IMR-90 (cell line): ENCODE measurements around the gene ZNF716. TPM values are rescaled to one million over a fixed set of nuclear protein-coding genes. Genes with fewer than 3 reads are reported as not detected.

Experiments
- ATAC-seq: fragments of 200-7000 bp; cut with Tn5 transposase; 2 replicates; pipeline ENCODE4 v1.9.1; 2020; ENCODE audit warnings: low read depth, mild to moderate bottlenecking, moderate library complexity
- BruUV-seq: library from RNA; stranded (reverse); fragments of 400-500 nt; replicated peaks from 2 replicates; lab custom pipeline; 2021; lab: Mats Ljungman, UMichigan
- CTCF ChIA-PET: fragments of 300-600 bp; formaldehyde crosslinking; extraction: SDS; loops from one replicate; lab custom pipeline; 2021; ENCODE audit warnings: antibody characterized with exemption; lab: Yijun Ruan, JAX
- POLR2A ChIA-PET: fragments of 300-600 bp; sonication (Branson Sonifier 250); formaldehyde crosslinking; loops from one replicate; lab custom pipeline; 2022; ENCODE audit warnings: antibody characterized with exemption; ENCODE audit not compliant: unreplicated experiment; lab: Charles Lee
- DNase-seq: peaks from one replicate; pipeline ENCODE4 v3.0.0; 2013
- H2AFZ ChIP-seq: replicated peaks from 2 replicates; pipeline ENCODE3; 2013; ENCODE audit warnings: low read length, mild to moderate bottlenecking; ENCODE audit not compliant: poor library complexity
- H2AK5ac ChIP-seq: 2 replicates; pipeline ENCODE4 v1.6.1; 2013; ENCODE audit warnings: low read depth, low read length, inconsistent platforms
- H2AK9ac ChIP-seq: replicated peaks from 2 replicates; pipeline ENCODE3; 2013; ENCODE audit warnings: mild to moderate bottlenecking, low read depth, low read length, moderate library complexity; ENCODE audit not compliant: poor library complexity
- H2BK120ac ChIP-seq: 2 replicates; pipeline ENCODE4 v1.6.1; 2013; ENCODE audit warnings: low read depth, low read length, inconsistent platforms
- H2BK15ac ChIP-seq: 3 replicates; pipeline ENCODE4 v1.6.1; 2013; ENCODE audit warnings: low read depth, low read length, inconsistent platforms
- H2BK20ac ChIP-seq: 2 replicates; pipeline ENCODE4 v1.6.1; 2013; ENCODE audit warnings: low read depth, mild to moderate bottlenecking, inconsistent platforms, low read length, moderate library complexity
- H2BK5ac ChIP-seq: 2 replicates; pipeline ENCODE4 v1.6.1; 2013; ENCODE audit warnings: mild to moderate bottlenecking, low read depth, low read length, inconsistent platforms; ENCODE audit not compliant: poor library complexity, severe bottlenecking
- H3K14ac ChIP-seq: replicated peaks from 2 replicates; pipeline ENCODE4 v1.6.1; 2013; ENCODE audit warnings: low read depth, low read length, inconsistent platforms
- H3K18ac ChIP-seq: 2 replicates; pipeline ENCODE4 v1.6.1; 2013; ENCODE audit warnings: low read depth, low read length, control low read depth
- H3K23ac ChIP-seq: 2 replicates; pipeline ENCODE4 v1.6.1; 2013; ENCODE audit warnings: low read depth, low read length, inconsistent platforms
- H3K27ac ChIP-seq: 2 replicates; pipeline ENCODE4 v1.5.1; 2013; ENCODE audit warnings: mild to moderate bottlenecking, control low read depth, low read length; ENCODE audit not compliant: insufficient read depth
- H3K27me3 ChIP-seq: 2 replicates; pipeline ENCODE4 v1.6.1; 2013; ENCODE audit warnings: low read length; ENCODE audit not compliant: control insufficient read depth, insufficient read depth
- H3K36me3 ChIP-seq: 2 replicates; pipeline ENCODE4 v1.6.1; 2013; ENCODE audit warnings: low read length, mixed read lengths; ENCODE audit not compliant: control insufficient read depth, insufficient read depth
- H3K4ac ChIP-seq: 2 replicates; pipeline ENCODE4 v1.6.1; 2013; ENCODE audit warnings: low read depth, low read length, inconsistent platforms
- H3K4me1 ChIP-seq: 2 replicates; pipeline ENCODE4 v1.6.1; 2013; ENCODE audit warnings: low read length, mixed read lengths; ENCODE audit not compliant: control insufficient read depth, insufficient read depth
- H3K4me2 ChIP-seq: 2 replicates; pipeline ENCODE4 v1.6.1; 2013; ENCODE audit warnings: low read depth, mild to moderate bottlenecking, control low read depth, low read length, moderate library complexity
- H3K4me3 ChIP-seq: 2 replicates; pipeline ENCODE4 v1.5.1; 2013; ENCODE audit warnings: low read depth, mild to moderate bottlenecking, control low read depth, low read length, moderate library complexity; ENCODE audit not compliant: insufficient read depth
- H3K56ac ChIP-seq: 2 replicates; pipeline ENCODE4 v1.6.1; 2013; ENCODE audit warnings: low read length, inconsistent platforms; ENCODE audit not compliant: insufficient read depth; ENCODE audit errors: extremely low read depth
- H3K79me1 ChIP-seq, 2 experiments: 2 replicates each; pipeline ENCODE4 v1.6.1; 2013; ENCODE audit warnings: low read length in 2 of 2, inconsistent platforms in 1 of 2, low read depth in 1 of 2
- H3K9ac ChIP-seq: 2 replicates; pipeline ENCODE4 v1.6.1; 2013; ENCODE audit warnings: low read depth, low read length, control low read depth
- H3K9me1 ChIP-seq: 2 replicates; pipeline ENCODE4 v1.6.1; 2013; ENCODE audit warnings: low read length, inconsistent platforms; ENCODE audit not compliant: insufficient read depth
- H3K9me3 ChIP-seq: 2 replicates; pipeline ENCODE4 v1.6.1; 2013; ENCODE audit warnings: low read length; ENCODE audit not compliant: control insufficient read depth, insufficient read depth
- H4K20me1 ChIP-seq: 2 replicates; pipeline ENCODE4 v1.6.1; 2013; ENCODE audit warnings: low read length, inconsistent platforms; ENCODE audit not compliant: insufficient read depth
- H4K5ac ChIP-seq: 2 replicates; pipeline ENCODE4 v1.6.1; 2013; ENCODE audit warnings: mild to moderate bottlenecking, low read depth, low read length, control low read depth
- H4K8ac ChIP-seq, 2 experiments: 2 replicates each; pipeline ENCODE4 v1.6.1; 2013; ENCODE audit warnings: low read depth in 2 of 2, low read length in 2 of 2, control low read depth in 1 of 2, inconsistent platforms in 1 of 2
- H4K91ac ChIP-seq: 2 replicates; pipeline ENCODE4 v1.6.1; 2013; ENCODE audit warnings: low read depth, low read length, inconsistent platforms; ENCODE audit not compliant: insufficient read depth
- BHLHE40 ChIP-seq: fragments of 150-350 bp; IDR thresholded peaks from 2 replicates; pipeline ENCODE4 v1.6.1; 2016; ENCODE audit warnings: mild to moderate bottlenecking, low read depth, low read length
- CEBPB ChIP-seq: IDR thresholded peaks from 2 replicates; pipeline ENCODE4 v1.6.1; 2012; ENCODE audit warnings: low read depth, low read length, improper control_type of control experiment
- CHD1 ChIP-seq: IDR thresholded peaks from 2 replicates; pipeline ENCODE4 v1.6.1; 2012; ENCODE audit warnings: low read depth, low read length, improper control_type of control experiment
- CTCF ChIP-seq: conservative IDR thresholded peaks from 2 replicates; pipeline ENCODE4 v1.5.1; 2012; ENCODE audit warnings: mild to moderate bottlenecking, low read depth, low read length, improper control_type of control experiment
- FOS ChIP-seq: fragments of 150-350 bp; IDR thresholded peaks from 2 replicates; pipeline ENCODE4 v1.6.1; 2016; ENCODE audit warnings: low read depth, low read length
- MAFK ChIP-seq: IDR thresholded peaks from 2 replicates; pipeline ENCODE4 v1.6.1; 2012; ENCODE audit warnings: low read depth, low read length, improper control_type of control experiment
- MXI1 ChIP-seq: IDR thresholded peaks from 2 replicates; pipeline ENCODE4 v1.6.1; 2012; ENCODE audit warnings: low read depth, mild to moderate bottlenecking, low read length, moderate library complexity, borderline replicate concordance
- SMC3 ChIP-seq: fragments of 150-350 bp; IDR thresholded peaks from 2 replicates; pipeline ENCODE4 v1.6.1; 2016; ENCODE audit warnings: low read depth, mild to moderate bottlenecking, antibody characterized with exemption, low read length, moderate library complexity
- USF2 ChIP-seq: fragments of 150-350 bp; IDR thresholded peaks from 2 replicates; pipeline ENCODE4 v1.6.1; 2017; ENCODE audit warnings: mild to moderate bottlenecking, antibody characterized with exemption, low read length, low read depth
- dilution Hi-C: fragments of 300-500 bp; cut with HindIII; formaldehyde crosslinking; loops from one replicate; pipeline ENCODE4 v1.14.3; 2018; ENCODE audit warnings: low sequenced_read_pairs; ENCODE audit not compliant: unreplicated experiment
- in situ Hi-C: fragments of 300-500 bp; cut with MboI; formaldehyde crosslinking; loops from 3 replicates; pipeline ENCODE4 v1.14.3; 2019; ENCODE audit warnings: low sequenced_read_pairs, inconsistent platforms, mixed read lengths
- intact Hi-C: fragments of 100-400 bp; cut with micrococcal nuclease; formaldehyde crosslinking; loops from 2 replicates; pipeline ENCODE4 v1.10.0; 2022
- polyA plus RNA-seq, 3 experiments: library from polyadenylated mRNA; depleted of rRNA; stranded (reverse); fragments of >200 nt; gene quantifications; 2 replicates each; pipeline ENCODE4 v1.2.3, GENCODE V29; 2012; ENCODE audit warnings: low replicate concordance in 1 of 3
- total RNA-seq: library from RNA; depleted of rRNA; stranded (reverse); fragments of >200 nt; gene quantifications from 2 replicates; pipeline ENCODE4 v1.2.3, GENCODE V29; 2012

ZNF716 gene
- total and polyA plus RNA-seq, 2 of the 4 experiments (the other 2 are of a cell fraction): not detected

- H3K27ac ChIP-seq: no peak overlapping the region
- no peak overlapping the region for H3K4me2 ChIP-seq
- POLR2A ChIA-PET: interaction anchor here (0.6 kb wide), 1 partner anchor 23 kb away, joined by 3 read pairs; no protein-coding TSS in a partner anchor
- H3K9me3 ChIP-seq: peaks cover 18% of the 10 kb centered on the region
- no peak overlapping the region for H4K8ac ChIP-seq
- no peak overlapping the region for H2BK120ac ChIP-seq
- ATAC-seq: no peak
- no peak for DNase-seq
- no peak overlapping the region for H3K4ac ChIP-seq
- no peak overlapping the region for H2AK9ac ChIP-seq
- H3K36me3 ChIP-seq: no peaks in the 10 kb centered on the region
- H3K14ac ChIP-seq: no peak overlapping the region
- H3K9ac ChIP-seq: no peak overlapping the region
- H2BK20ac ChIP-seq: no peak overlapping the region
- H4K5ac ChIP-seq: no peak overlapping the region
- H3K56ac ChIP-seq: no peak overlapping the region
- no peak overlapping the region for H3K4me3 ChIP-seq
- H2BK5ac ChIP-seq: no peak overlapping the region
- CTCF ChIA-PET: no interaction called here
- TF ChIP-seq FOS (no peak), CEBPB (no peak), CTCF (no peak), MXI1 (no peak), MAFK (peak; percentile 61), USF2 (no peak), CHD1 (no peak), BHLHE40 (no peak), SMC3 (no peak)
- no peak overlapping the region for H2AK5ac ChIP-seq
- no peaks in the 10 kb centered on the region for H3K9me1 ChIP-seq
- H3K4me1 ChIP-seq: no peaks in the 10 kb centered on the region
- no TSS peak for BruUV-seq
- no peak overlapping the region for H2AFZ ChIP-seq
- dilution Hi-C loops (no loop called here), in situ Hi-C loops (no loop called here), intact Hi-C loops (no loop called here)
- H3K27me3 ChIP-seq: no peaks in the 10 kb centered on the region
- no peak overlapping the region for H4K91ac ChIP-seq
- H2BK15ac ChIP-seq: no peak overlapping the region
- no peak overlapping the region for H3K23ac ChIP-seq
- H3K79me1 ChIP-seq: no peaks in the 10 kb centered on the region
- H4K20me1 ChIP-seq: no peaks in the 10 kb centered on the region
- H3K18ac ChIP-seq: no peak overlapping the region
Measured at GRCh38 chr7:57443567-57443966, 6.4 kb upstream of the ZNF716 start.
